ENCODE measurements around the gene ABCD1. TPM values are rescaled to one million over a fixed set of nuclear protein-coding genes. Genes with fewer than 3 reads are reported as not detected.

ABCD1 gene
- total and polyA plus RNA-seq, 9 of the 15 experiments (the other 6 are each of a cell fraction or from before 2014, with no cell fraction given): 0.07 to 6.9 (median 2.2) TPM

DNA sequence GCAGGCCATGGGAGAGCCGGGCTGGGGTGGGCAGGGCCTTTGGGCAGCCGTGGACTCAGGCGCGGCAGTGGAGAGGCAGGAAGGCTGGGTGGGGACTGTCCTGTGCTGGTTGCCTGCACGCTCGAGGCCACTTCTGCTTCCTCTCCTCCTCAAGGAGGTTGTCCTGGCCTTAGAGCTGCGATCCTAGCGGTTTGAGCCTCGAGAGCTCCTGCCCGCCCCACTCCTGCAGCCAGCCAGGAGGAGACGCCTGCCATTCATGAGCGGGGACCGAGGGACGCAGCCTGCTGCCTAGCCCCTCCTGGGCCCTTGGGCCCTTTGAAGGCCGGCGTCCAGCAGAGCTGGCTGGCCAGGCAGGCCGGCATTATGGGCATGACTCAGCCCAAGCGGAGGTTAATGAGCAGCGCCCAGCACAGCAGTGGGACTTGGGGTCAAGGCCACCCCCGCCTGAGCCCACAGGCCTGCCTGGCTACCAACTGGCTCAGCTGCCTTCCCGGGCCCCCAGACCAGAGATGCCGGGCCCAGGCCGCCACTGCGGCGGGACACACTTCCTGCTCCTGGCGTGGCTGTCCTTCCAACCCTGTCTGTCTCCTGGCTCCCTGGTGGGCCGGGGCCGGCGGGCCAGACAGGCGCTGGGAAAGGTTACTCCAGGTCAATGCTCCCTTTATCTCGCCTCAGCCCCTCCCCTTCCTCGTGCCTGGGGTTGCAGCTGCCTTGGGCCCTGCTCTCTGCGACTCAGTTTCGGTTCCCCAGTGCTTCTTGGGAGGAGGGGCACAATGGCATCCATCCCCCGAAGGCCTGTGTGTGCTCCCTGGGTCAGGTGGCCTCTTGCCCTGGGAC, 1.8 kb downstream of the ABCD1 start (continued):
- TF ChIP-seq BRF2 (IDR thresholded peaks at IDR 0.05; ENCODE audit: borderline replicate concordance, insufficient read depth, insufficient read length): no peak
- TF ChIP-seq ZNF239 (CRISPR knock-in tag; IDR thresholded peaks at IDR 0.05): no peak
- no peak for TF ChIP-seq XRCC3 (IDR thresholded peaks at IDR 0.05)
- no peak for TF ChIP-seq POLR3G (IDR thresholded peaks at IDR 0.05; ENCODE audit: extremely low read depth, insufficient read length, insufficient replicate concordance)
- no peak for TF ChIP-seq HDAC3 (IDR thresholded peaks at IDR 0.05; ENCODE audit: borderline replicate concordance, partially characterized antibody)
- TF ChIP-seq RB1 (IDR thresholded peaks at IDR 0.05; ENCODE audit: low read depth): 0 out of 2 replicates have a peak, but pooled peaks have one; percentile 10
- TF ChIP-seq, protein P1, sequence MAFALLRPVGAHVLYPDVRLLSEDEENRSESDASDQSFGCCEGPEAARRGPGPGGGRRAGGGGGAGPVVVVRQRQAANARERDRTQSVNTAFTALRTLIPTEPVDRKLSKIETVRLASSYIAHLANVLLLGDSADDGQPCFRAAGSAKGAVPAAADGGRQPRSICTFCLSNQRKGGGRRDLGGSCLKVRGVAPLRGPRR (CRISPR knock-in tag; IDR thresholded peaks at IDR 0.05): no peak
- no peak for TF ChIP-seq ZNF76 (CRISPR knock-in tag; IDR thresholded peaks at IDR 0.05; ENCODE audit: borderline replicate concordance)
- no peak for TF ChIP-seq ZNF444 (CRISPR knock-in tag; IDR thresholded peaks at IDR 0.05)
- TF ChIP-seq TAF15 (IDR thresholded peaks at IDR 0.05; ENCODE audit: low read depth, low read length): no peak
- no peak for TF ChIP-seq ZC3H8 (IDR thresholded peaks at IDR 0.05)
- no peak for TF ChIP-seq MBD2 (IDR thresholded peaks at IDR 0.05; ENCODE audit: borderline replicate concordance, low read depth)
- TF ChIP-seq CAMTA2 (CRISPR knock-in tag; conservative IDR thresholded peaks at IDR 0.05): no peak
- TF ChIP-seq EHMT2 (IDR thresholded peaks at IDR 0.05): no peak
- TF ChIP-seq HMG20B (CRISPR knock-in tag; IDR thresholded peaks at IDR 0.05): no peak
- TF ChIP-seq NBN (IDR thresholded peaks at IDR 0.05; ENCODE audit: low read depth): no peak
- no peak for TF ChIP-seq PYGO2 (tag; IDR thresholded peaks at IDR 0.05)
- TF ChIP-seq ZNF41 (CRISPR knock-in tag; conservative IDR thresholded peaks at IDR 0.05): no peak
- TF ChIP-seq SLC30A9 (CRISPR knock-in tag; IDR thresholded peaks at IDR 0.05): no peak
- TF ChIP-seq, protein P2, sequence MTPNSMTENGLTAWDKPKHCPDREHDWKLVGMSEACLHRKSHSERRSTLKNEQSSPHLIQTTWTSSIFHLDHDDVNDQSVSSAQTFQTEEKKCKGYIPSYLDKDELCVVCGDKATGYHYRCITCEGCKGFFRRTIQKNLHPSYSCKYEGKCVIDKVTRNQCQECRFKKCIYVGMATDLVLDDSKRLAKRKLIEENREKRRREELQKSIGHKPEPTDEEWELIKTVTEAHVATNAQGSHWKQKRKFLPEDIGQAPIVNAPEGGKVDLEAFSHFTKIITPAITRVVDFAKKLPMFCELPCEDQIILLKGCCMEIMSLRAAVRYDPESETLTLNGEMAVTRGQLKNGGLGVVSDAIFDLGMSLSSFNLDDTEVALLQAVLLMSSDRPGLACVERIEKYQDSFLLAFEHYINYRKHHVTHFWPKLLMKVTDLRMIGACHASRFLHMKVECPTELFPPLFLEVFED (CRISPR knock-in tag; conservative IDR thresholded peaks at IDR 0.05): no peak
- TF ChIP-seq POU5F1 (IDR thresholded peaks at IDR 0.05; ENCODE audit: borderline replicate concordance, low read depth, low read length, partially characterized antibody): no peak
- TF ChIP-seq PTBP1 (IDR thresholded peaks at IDR 0.05; ENCODE audit: low read depth, low read length): no peak
- TF ChIP-seq RFX5 (IDR thresholded peaks at IDR 0.05; ENCODE audit: low read depth, low read length): no peak
- peak; percentile 63 for TF ChIP-seq CXXC5 (CRISPR knock-in tag; IDR thresholded peaks at IDR 0.05)
- TF ChIP-seq TAF7 (tag; IDR thresholded peaks at IDR 0.05): no peak
- no peak for TF ChIP-seq NONO (IDR thresholded peaks at IDR 0.05; ENCODE audit: low read depth in 2 of 2, low read length in 1 of 2)
- TF ChIP-seq, protein P3, sequence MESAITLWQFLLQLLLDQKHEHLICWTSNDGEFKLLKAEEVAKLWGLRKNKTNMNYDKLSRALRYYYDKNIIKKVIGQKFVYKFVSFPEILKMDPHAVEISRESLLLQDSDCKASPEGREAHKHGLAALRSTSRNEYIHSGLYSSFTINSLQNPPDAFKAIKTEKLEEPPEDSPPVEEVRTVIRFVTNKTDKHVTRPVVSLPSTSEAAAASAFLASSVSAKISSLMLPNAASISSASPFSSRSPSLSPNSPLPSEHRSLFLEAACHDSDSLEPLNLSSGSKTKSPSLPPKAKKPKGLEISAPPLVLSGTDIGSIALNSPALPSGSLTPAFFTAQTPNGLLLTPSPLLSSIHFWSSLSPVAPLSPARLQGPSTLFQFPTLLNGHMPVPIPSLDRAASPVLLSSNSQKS (CRISPR knock-in tag; IDR thresholded peaks at IDR 0.05): no peak
- TF ChIP-seq CBFA2T2 (conservative IDR thresholded peaks at IDR 0.05): no peak
